GM12878 (cell line): ENCODE measurements around the gene ZNF407.

ENCODE experiments used
- CEBPB ChIP-seq, 2 experiments: fragments of 150-350 bp in 1 of 2; IDR thresholded peaks; 2 replicates each; pipeline ENCODE4 v1.6.1; 2012 to 2014; ENCODE audit warnings: low read depth in 2 of 2, low read length in 2 of 2, borderline replicate concordance in 1 of 2, inconsistent platforms in 1 of 2
- FOXM1 ChIP-seq: IDR thresholded peaks from 2 replicates; pipeline ENCODE4 v1.6.1; 2012; ENCODE audit warnings: low read depth, mild to moderate bottlenecking, inconsistent platforms, low read length, moderate library complexity
- POLR2AphosphoS5 ChIP-seq: IDR thresholded peaks from 2 replicates; pipeline ENCODE4 v1.6.1; 2011; ENCODE audit warnings: mild to moderate bottlenecking, low read length, inconsistent platforms
- TAF1 ChIP-seq: IDR thresholded peaks from 2 replicates; pipeline ENCODE4 v1.6.1; 2011; ENCODE audit warnings: mild to moderate bottlenecking, low read depth, low read length, borderline replicate concordance
- TF ChIP-seq, protein P1 (sequence below): IDR thresholded peaks from 2 replicates; pipeline ENCODE4 v1.6.1; 2012; ENCODE audit warnings: low read depth, low read length, improper control_type of control experiment

DNA sequence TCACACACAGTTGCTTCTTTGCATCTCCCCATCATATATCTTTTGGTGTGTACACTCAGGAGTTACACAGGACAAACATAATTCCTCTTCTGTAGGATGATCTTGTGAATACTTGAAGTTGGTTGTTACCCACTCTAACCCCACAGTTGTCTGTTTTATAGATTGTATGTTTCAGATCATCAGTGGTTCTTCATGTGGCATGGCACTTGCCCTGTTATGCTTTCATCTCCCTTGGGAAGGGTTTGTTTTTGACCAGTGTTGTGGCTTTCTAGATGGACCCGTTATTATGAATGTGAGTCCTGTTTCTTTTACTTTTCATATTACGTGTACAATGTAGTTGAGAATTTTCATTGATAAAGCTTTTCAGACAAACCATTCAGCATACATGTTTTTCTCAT, 82.0 kb downstream of the ZNF407 start:
- TF ChIP-seq TAF1 (no peak), FOXM1 (no peak), CEBPB (IDR thresholded peaks at IDR 0.05; ENCODE audit: borderline replicate concordance in 1 of 2, low read depth in 2 of 2, low read length in 2 of 2) (no peak), POLR2AphosphoS5 (no peak)
- TF ChIP-seq, protein P1, sequence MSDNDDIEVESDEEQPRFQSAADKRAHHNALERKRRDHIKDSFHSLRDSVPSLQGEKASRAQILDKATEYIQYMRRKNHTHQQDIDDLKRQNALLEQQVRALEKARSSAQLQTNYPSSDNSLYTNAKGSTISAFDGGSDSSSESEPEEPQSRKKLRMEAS, result no peak
